Activated effector memory CD4-positive, alpha-beta T cell treated with anti-CD3 and anti-CD28 coated beads, Interleukin-2, amount 50 U/mL, for 16 hours (primary cell): ENCODE data around the gene CLEC16A.

ENCODE experiments used
- DNase-seq: peaks from one replicate; pipeline ENCODE4 v3.0.0-alpha.2; 2020

Gene CLEC16A, protein sequence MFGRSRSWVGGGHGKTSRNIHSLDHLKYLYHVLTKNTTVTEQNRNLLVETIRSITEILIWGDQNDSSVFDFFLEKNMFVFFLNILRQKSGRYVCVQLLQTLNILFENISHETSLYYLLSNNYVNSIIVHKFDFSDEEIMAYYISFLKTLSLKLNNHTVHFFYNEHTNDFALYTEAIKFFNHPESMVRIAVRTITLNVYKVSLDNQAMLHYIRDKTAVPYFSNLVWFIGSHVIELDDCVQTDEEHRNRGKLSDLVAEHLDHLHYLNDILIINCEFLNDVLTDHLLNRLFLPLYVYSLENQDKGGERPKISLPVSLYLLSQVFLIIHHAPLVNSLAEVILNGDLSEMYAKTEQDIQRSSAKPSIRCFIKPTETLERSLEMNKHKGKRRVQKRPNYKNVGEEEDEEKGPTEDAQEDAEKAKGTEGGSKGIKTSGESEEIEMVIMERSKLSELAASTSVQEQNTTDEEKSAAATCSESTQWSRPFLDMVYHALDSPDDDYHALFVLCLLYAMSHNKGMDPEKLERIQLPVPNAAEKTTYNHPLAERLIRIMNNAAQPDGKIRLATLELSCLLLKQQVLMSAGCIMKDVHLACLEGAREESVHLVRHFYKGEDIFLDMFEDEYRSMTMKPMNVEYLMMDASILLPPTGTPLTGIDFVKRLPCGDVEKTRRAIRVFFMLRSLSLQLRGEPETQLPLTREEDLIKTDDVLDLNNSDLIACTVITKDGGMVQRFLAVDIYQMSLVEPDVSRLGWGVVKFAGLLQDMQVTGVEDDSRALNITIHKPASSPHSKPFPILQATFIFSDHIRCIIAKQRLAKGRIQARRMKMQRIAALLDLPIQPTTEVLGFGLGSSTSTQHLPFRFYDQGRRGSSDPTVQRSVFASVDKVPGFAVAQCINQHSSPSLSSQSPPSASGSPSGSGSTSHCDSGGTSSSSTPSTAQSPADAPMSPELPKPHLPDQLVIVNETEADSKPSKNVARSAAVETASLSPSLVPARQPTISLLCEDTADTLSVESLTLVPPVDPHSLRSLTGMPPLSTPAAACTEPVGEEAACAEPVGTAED

DNA sequence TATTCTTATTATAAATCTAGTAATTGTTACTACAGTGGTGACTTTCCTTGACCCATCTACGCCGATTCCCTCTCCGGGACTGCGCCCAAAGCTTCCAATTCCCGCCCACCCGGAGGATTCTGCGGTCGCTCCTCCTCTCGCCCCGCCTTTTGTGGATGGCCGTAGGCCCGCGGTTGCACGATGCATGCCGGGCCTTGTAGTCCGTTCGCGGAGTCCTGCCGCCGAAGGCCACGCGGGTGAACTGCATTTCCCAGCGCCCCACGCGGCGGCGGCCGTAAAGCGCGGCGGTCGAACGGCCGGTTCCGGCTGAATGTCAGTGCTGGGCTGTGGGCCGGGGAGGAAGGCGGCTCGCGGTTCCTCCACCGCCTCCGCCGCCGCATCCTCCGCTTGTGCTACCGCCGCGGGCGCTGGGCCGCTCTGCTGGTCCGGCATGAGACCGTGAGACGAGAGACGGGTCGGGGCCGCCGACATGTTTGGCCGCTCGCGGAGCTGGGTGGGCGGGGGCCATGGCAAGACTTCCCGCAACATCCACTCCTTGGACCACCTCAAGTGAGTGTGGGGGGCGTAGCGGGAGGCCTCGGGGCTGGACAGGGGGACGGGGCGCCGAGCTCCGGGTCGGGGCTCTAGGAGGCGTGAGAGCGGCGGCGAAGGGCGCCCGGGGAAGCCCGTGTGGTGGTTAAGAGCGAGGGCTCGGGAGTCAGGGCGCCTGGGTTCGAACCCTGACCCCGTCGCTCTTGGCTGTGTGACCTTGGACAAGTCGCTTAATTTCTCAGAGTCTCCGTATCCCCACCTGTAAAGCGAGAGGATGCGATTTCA, at the start of gene CLEC16A:
Gene CLEC16A (plus strand): TSS at position 316 of the 816 bp plus-strand sequence. CDS start 154 bp downstream, at position 470.
- DNase-seq, result peak; percentile 99

DNA sequence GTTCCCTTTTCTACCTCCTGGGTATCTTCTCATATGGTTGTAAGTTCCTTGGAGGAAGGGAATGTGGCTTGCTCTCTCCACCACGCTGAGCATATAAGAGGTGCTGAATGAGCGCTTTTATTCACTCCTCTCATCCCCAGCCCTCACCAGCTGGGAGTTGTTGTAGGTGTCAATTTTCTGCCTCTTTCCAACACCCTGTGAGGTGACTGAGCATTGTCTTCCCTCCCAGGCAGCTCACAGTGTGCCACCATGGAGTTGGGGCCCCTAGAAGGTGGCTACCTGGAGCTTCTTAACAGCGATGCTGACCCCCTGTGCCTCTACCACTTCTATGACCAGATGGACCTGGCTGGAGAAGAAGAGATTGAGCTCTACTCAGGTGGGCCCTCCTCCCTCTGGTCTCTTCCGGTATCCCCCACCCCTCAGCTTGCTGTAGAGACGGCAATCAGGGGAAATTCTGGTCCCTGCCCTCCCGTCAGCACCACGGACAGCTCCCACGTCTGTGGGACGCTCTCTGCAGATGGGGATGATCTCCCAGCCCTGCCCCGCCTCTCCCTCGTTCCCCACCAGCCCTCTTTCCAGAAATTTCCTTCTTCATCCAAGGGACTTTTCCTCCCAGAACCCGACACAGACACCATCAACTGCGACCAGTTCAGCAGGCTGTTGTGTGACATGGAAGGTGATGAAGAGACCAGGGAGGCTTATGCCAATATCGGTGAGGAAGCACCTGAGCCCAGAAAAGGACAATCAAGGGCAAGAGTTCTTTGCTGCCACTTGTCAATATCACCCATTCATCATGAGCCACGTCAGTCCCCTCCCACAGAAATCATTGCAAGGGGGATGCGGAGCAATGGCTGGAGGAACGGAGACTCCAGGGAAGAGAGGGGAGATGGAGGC, 49.1 kb upstream of the CLEC16A start:
- DNase-seq, result peak; percentile 71

DNA sequence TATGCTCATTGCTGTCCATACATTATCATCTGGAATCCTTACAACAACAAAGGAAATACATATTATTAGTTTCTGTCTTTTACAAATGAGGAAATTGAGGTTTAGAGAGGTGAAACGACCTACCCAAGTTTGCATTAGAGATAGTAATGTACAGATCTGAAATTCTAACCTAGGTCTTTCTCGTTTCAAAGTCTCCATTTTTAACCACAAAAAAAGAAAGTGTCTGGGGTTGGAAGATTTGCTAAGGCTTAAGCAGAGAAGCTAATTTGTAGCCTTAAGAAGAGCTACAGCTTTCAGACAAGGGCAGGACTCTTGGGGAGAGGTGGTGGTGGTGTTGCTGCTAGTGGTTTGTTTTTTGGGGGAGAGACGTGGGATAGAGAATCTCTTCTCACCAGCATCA, 48.2 kb upstream of the CLEC16A start:
- DNase-seq, result no peak

DNA sequence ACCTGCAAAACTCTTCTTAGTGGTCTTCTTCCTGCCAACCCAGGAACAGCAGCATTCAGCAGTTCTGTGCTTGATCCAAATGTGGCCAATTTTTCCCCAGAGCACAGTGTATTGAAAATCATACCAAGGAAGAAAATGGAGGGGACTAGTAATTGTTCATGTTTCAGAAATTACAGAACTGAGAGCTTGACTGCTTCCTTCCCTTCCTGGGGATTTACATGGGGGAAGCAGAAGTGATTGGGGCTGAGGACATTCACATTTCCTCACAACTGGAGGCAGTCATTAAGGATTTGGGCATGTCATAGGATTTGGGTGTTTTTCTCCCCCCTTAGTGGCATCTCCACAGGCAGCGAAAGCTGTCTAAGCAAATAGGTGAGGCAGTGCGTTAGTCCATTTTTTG, 47.6 kb upstream of the CLEC16A start:
- no peak for DNase-seq

DNA sequence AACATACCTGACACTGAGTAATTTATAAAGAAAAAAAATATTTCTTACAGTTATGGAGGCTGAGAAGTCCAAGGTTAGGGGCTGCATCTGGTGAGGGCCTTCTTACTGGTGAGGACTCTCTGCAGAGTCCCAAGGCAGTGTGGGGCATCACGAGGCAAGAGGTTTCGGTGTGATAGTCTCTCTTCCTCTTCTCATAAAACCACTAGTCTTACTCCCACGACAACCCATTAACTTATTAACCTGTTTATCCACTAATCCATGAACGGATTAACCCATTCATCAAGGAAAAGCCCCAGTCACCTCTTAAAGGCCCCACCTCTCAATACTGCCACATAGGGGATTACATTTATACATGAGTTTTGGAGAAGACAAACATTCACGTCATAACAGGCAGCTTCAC, 47.2 kb upstream of the CLEC16A start:
- no peak for DNase-seq

DNA sequence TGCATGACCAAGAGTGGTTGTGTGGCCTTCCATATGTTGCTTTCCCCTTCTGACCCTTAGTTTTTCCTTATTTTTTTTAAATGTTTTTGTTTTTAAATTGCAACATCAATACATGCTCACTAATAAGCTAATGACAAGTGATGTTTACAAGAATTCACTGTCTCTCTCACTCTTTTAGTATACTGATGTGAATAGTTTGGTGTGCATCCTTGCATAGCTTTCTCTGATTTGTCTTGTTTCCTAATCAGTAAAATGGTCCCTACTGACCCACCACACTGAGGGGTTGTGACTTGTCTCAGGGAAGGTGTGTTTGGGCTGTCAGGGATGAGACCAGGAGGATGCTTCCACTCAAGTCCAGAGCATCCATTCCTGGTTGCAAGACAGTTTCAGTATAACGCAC, 41.4 kb upstream of the CLEC16A start:
- no peak for DNase-seq

DNA sequence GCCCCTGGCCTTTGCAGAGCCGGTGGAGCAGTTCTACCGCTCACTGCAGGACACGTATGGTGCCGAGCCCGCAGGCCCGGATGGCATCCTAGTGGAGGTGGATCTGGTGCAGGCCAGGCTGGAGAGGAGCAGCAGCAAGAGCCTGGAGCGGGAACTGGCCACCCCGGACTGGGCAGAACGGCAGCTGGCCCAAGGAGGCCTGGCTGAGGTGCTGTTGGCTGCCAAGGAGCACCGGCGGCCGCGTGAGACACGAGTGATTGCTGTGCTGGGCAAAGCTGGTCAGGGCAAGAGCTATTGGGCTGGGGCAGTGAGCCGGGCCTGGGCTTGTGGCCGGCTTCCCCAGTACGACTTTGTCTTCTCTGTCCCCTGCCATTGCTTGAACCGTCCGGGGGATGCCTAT, 37.9 kb upstream of the CLEC16A start:
- DNase-seq, result no peak

DNA sequence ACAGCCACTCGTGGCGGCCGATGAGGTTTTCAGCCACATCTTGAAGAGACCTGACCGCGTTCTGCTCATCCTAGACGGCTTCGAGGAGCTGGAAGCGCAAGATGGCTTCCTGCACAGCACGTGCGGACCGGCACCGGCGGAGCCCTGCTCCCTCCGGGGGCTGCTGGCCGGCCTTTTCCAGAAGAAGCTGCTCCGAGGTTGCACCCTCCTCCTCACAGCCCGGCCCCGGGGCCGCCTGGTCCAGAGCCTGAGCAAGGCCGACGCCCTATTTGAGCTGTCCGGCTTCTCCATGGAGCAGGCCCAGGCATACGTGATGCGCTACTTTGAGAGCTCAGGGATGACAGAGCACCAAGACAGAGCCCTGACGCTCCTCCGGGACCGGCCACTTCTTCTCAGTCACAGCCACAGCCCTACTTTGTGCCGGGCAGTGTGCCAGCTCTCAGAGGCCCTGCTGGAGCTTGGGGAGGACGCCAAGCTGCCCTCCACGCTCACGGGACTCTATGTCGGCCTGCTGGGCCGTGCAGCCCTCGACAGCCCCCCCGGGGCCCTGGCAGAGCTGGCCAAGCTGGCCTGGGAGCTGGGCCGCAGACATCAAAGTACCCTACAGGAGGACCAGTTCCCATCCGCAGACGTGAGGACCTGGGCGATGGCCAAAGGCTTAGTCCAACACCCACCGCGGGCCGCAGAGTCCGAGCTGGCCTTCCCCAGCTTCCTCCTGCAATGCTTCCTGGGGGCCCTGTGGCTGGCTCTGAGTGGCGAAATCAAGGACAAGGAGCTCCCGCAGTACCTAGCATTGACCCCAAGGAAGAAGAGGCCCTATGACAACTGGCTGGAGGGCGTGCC, 37.2 kb upstream of the CLEC16A start:
- DNase-seq, result no peak

DNA sequence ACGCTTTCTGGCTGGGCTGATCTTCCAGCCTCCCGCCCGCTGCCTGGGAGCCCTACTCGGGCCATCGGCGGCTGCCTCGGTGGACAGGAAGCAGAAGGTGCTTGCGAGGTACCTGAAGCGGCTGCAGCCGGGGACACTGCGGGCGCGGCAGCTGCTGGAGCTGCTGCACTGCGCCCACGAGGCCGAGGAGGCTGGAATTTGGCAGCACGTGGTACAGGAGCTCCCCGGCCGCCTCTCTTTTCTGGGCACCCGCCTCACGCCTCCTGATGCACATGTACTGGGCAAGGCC, 36.7 kb upstream of the CLEC16A start:
- DNase-seq, result no peak

DNA sequence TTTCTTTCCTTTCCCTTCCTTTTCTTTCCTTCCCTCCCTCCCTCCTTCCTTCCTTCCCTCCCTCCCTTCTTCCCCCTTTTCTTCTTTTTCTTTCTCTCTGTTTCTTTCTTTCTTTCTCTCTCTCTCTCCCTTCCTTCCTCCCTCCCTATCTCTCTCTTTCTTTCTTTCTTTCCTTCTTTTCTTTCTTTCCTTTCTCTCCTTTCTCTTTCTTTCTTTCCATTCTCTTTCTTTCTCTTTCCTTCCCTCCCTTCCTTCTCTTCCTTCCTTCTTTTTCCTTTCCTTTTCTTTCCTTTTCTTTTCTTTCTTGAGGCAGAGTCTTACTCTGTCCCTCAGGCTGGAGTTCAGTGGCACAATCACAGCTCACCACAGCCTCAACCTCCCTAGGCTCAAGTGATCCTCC, 33.1 kb upstream of the CLEC16A start:
- DNase-seq, result no peak

DNA sequence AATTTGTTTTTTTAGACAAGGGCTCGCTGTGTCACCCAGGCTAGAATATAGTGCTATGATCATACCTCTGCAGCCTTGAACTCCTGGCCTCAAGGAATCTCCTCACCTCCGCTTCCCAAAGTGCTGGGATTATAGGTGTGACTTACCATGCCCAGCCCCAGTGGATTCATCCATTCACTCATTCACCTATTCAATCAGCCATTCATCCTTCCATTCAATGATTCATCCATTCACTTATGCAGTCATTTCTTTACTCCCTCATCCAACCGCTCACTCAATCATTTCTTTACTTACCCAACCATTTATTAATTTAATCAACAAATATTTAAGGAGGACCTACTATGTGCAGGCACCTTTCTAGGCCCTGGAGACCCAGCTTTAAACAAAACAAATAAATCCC, 27.8 kb upstream of the CLEC16A start:
- no peak for DNase-seq

DNA sequence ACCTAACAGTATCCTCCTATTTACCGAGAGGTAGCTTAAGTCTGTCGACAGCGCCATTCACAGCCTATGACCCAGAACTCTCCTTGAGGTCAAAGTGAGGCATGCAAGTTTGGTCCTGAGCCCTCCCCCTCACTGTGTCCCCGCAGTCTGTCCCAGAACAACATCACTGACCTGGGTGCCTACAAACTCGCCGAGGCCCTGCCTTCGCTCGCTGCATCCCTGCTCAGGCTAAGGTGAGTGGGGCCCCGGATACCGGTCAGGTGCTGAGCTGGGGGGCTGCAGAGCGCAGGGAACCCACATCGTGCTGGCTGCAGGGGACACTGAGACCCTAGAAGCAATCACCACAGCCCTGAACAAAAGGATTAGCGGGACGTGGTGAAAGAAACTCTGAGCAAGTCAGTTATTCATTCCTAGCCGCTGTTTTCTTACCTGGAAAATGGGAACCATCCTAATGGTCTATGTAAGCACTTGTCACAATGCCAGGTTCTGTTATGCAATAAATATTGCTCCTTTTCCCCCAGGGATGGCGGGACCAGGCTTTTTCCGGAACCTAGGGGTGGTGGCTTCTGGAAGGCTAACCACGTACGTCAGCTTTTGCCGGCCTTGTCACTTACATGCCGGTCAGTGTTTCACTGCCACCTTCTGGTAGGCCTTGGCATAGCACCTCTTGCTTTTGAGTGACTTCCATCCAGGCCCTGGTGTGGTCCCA, 25.9 kb upstream of the CLEC16A start:
- peak; percentile 93 for DNase-seq

DNA sequence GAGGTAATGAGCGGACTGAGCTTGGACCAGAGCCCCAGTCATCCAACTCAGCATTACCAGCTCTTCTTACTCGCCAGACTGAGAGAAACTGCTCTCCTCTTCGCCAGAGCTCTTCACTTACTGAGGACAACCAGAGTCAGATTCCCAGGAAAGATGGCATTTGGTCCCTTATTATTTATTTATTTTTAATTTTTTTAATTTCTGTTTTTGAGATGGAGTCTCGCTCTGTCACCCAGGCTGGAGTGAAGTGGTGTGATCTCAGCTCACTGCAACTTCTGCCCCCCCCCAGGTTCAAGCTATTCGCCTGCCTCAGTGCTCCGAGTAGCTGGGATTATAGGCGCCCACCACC, 25.4 kb upstream of the CLEC16A start:
- no peak for DNase-seq

DNA sequence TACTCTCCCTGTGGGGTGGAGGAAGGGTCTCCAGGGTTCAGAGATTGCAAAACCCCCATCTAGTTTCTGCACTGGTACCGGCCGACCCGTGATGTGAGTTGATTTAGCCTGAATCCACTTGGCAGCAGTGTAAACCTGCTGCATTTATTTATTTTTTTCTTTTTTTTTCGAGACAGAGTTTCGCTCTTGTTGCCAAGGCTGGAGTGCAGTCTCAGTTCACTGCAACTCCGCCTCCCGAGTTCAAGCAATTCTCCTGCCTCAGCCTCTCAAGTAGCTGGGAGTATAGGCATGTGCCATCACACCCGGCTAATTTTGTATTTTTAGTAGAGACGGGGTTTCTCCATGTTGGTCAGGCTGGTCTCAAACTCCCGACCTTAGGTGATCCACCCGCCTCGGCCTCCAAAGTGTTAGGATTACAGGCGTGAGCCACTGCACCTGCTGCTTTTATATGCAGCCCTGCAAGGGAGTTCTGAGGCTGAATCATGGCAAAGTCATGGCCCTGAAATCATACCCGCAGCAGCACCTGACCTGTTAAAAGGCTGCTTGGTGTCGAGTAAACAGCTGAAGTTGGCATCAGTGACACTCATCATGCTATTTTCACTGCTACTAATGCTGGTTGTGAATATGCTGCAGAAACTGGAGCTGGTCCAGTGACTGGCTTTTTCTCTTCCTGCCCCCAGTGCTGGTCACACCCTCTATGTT, 23.5 kb upstream of the CLEC16A start:
- DNase-seq, result no peak

DNA sequence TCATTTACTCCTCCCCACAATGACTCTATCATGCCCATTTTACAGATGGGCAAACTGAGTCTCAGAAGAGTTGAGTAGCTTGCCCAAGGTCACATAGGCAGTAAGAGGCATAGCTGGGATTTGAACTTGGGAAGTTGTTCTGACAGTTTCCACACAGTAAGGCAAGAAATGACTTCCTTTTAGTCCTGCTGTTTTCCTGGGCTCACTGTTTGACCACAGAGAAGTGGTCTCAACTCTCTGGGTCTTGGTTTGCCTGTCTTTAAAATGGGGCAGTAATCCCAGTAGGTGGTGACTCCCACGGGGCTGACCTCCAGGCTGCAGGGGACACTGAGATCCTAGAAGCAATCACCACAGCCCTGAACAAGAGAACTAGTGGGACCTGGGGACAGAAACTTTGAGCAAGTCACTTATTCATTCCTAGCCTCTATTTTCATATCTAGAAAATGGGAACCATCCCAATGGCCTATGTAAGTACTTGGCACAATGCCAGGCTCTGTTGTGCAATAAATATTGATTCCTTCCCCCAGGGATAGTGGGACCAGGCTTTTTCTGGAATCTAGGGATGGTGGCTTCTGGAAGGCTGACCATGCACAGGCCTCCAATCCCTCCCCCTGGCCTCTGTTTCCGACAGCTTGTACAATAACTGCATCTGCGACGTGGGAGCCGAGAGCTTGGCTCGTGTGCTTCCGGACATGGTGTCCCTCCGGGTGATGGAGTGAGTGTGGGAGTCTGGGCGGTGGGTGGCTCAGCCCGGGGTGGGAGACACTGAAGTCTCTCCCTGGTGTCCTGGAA, 22.6 kb upstream of the CLEC16A start:
- DNase-seq, result no peak

DNA sequence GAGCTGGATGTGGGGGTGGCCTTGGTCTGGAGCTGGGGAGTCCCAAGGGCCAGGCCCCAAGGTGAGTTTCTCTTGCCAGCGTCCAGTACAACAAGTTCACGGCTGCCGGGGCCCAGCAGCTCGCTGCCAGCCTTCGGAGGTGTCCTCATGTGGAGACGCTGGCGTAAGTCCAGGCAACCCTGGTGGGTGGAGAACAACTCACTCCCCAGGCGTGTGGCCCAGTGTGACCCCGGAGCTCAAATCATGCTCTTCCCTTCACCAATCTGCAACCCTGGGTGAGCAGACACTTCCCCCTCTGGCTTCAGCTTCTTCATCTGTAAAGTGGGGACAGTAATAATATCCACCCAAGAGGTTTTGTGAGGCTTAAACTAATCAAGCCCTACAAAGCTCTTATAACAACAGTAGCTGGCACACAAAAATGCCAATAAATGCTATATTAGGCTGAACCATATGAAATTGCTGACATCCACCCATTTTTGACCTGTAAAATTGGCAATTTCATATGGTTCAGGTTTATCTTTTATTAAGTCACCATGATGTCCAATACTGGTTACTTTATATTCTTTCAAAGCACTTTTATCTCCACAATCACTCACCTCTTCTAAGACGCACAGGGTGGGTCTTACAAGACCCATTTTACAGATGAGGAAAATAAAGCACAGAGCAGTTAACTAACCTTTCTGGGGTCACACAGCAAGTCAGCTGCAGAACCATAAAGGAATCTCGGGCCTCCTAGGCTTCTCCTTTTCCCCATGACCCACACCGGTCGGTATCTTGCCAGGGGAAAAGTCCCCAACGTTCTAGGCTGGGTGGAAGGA, 21.8 kb upstream of the CLEC16A start:
- no peak for DNase-seq

DNA sequence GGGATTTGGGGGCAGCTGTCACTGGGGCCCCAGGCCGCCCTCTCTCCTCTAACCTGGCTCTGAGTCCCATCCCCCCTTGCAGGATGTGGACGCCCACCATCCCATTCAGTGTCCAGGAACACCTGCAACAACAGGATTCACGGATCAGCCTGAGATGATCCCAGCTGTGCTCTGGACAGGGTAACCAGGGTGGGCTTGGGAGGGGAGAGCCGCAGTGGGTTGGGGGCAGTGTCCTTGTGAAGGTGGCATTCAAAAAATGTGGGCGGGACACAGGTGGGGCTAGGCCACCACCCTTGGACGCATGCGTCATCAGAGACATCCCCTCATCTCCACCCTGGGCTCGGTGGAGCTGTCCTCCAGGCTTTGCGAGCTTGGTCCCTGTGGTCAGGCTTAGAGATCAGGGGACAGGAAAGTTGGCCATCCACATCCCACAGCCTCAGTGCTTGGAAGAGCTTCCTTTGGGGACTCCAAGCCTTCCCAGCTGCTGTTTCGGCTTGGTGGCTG, 21.2 kb upstream of the CLEC16A start:
- DNase-seq, result no peak
